IMR-90 (cell line): ENCODE measurements around the gene ZSWIM3. TPM values are rescaled to one million over a fixed set of nuclear protein-coding genes. Genes with fewer than 3 reads are reported as not detected.

Experiments used
- ATAC-seq: fragments of 200-7000 bp; cut with Tn5 transposase; 2 replicates; pipeline ENCODE4 v1.9.1; 2020; ENCODE audit warnings: low read depth, mild to moderate bottlenecking, moderate library complexity
- BruUV-seq: library from RNA; stranded (reverse); fragments of 400-500 nt; replicated peaks from 2 replicates; lab custom pipeline; 2021; lab: Mats Ljungman, UMichigan
- CTCF ChIA-PET: fragments of 300-600 bp; formaldehyde crosslinking; extraction: SDS; loops from one replicate; lab custom pipeline; 2021; ENCODE audit warnings: antibody characterized with exemption; lab: Yijun Ruan, JAX
- POLR2A ChIA-PET: fragments of 300-600 bp; sonication (Branson Sonifier 250); formaldehyde crosslinking; loops from one replicate; lab custom pipeline; 2022; ENCODE audit warnings: antibody characterized with exemption; ENCODE audit not compliant: unreplicated experiment; lab: Charles Lee
- DNase-seq: peaks from one replicate; pipeline ENCODE4 v3.0.0; 2013
- H2AFZ ChIP-seq: replicated peaks from 2 replicates; pipeline ENCODE3; 2013; ENCODE audit warnings: low read length, mild to moderate bottlenecking; ENCODE audit not compliant: poor library complexity
- H2AK5ac ChIP-seq: 2 replicates; pipeline ENCODE4 v1.6.1; 2013; ENCODE audit warnings: low read depth, low read length, inconsistent platforms
- H2AK9ac ChIP-seq: replicated peaks from 2 replicates; pipeline ENCODE3; 2013; ENCODE audit warnings: mild to moderate bottlenecking, low read depth, low read length, moderate library complexity; ENCODE audit not compliant: poor library complexity
- H2BK120ac ChIP-seq: 2 replicates; pipeline ENCODE4 v1.6.1; 2013; ENCODE audit warnings: low read depth, low read length, inconsistent platforms
- H2BK15ac ChIP-seq: 3 replicates; pipeline ENCODE4 v1.6.1; 2013; ENCODE audit warnings: low read depth, low read length, inconsistent platforms
- H2BK20ac ChIP-seq: 2 replicates; pipeline ENCODE4 v1.6.1; 2013; ENCODE audit warnings: low read depth, mild to moderate bottlenecking, inconsistent platforms, low read length, moderate library complexity
- H2BK5ac ChIP-seq: 2 replicates; pipeline ENCODE4 v1.6.1; 2013; ENCODE audit warnings: mild to moderate bottlenecking, low read depth, low read length, inconsistent platforms; ENCODE audit not compliant: poor library complexity, severe bottlenecking
- H3K14ac ChIP-seq: replicated peaks from 2 replicates; pipeline ENCODE4 v1.6.1; 2013; ENCODE audit warnings: low read depth, low read length, inconsistent platforms
- H3K18ac ChIP-seq: 2 replicates; pipeline ENCODE4 v1.6.1; 2013; ENCODE audit warnings: low read depth, low read length, control low read depth
- H3K23ac ChIP-seq: 2 replicates; pipeline ENCODE4 v1.6.1; 2013; ENCODE audit warnings: low read depth, low read length, inconsistent platforms
- H3K27ac ChIP-seq: 2 replicates; pipeline ENCODE4 v1.5.1; 2013; ENCODE audit warnings: mild to moderate bottlenecking, control low read depth, low read length; ENCODE audit not compliant: insufficient read depth
- H3K27me3 ChIP-seq: 2 replicates; pipeline ENCODE4 v1.6.1; 2013; ENCODE audit warnings: low read length; ENCODE audit not compliant: control insufficient read depth, insufficient read depth
- H3K36me3 ChIP-seq: 2 replicates; pipeline ENCODE4 v1.6.1; 2013; ENCODE audit warnings: low read length, mixed read lengths; ENCODE audit not compliant: control insufficient read depth, insufficient read depth
- H3K4ac ChIP-seq: 2 replicates; pipeline ENCODE4 v1.6.1; 2013; ENCODE audit warnings: low read depth, low read length, inconsistent platforms
- H3K4me1 ChIP-seq: 2 replicates; pipeline ENCODE4 v1.6.1; 2013; ENCODE audit warnings: low read length, mixed read lengths; ENCODE audit not compliant: control insufficient read depth, insufficient read depth
- H3K4me2 ChIP-seq: 2 replicates; pipeline ENCODE4 v1.6.1; 2013; ENCODE audit warnings: low read depth, mild to moderate bottlenecking, control low read depth, low read length, moderate library complexity
- H3K4me3 ChIP-seq: 2 replicates; pipeline ENCODE4 v1.5.1; 2013; ENCODE audit warnings: low read depth, mild to moderate bottlenecking, control low read depth, low read length, moderate library complexity; ENCODE audit not compliant: insufficient read depth
- H3K56ac ChIP-seq: 2 replicates; pipeline ENCODE4 v1.6.1; 2013; ENCODE audit warnings: low read length, inconsistent platforms; ENCODE audit not compliant: insufficient read depth; ENCODE audit errors: extremely low read depth
- H3K79me1 ChIP-seq, 2 experiments: 2 replicates each; pipeline ENCODE4 v1.6.1; 2013; ENCODE audit warnings: low read length in 2 of 2, inconsistent platforms in 1 of 2, low read depth in 1 of 2
- H3K9ac ChIP-seq: 2 replicates; pipeline ENCODE4 v1.6.1; 2013; ENCODE audit warnings: low read depth, low read length, control low read depth
- H3K9me1 ChIP-seq: 2 replicates; pipeline ENCODE4 v1.6.1; 2013; ENCODE audit warnings: low read length, inconsistent platforms; ENCODE audit not compliant: insufficient read depth
- H3K9me3 ChIP-seq: 2 replicates; pipeline ENCODE4 v1.6.1; 2013; ENCODE audit warnings: low read length; ENCODE audit not compliant: control insufficient read depth, insufficient read depth
- H4K20me1 ChIP-seq: 2 replicates; pipeline ENCODE4 v1.6.1; 2013; ENCODE audit warnings: low read length, inconsistent platforms; ENCODE audit not compliant: insufficient read depth
- H4K5ac ChIP-seq: 2 replicates; pipeline ENCODE4 v1.6.1; 2013; ENCODE audit warnings: mild to moderate bottlenecking, low read depth, low read length, control low read depth
- H4K8ac ChIP-seq, 2 experiments: 2 replicates each; pipeline ENCODE4 v1.6.1; 2013; ENCODE audit warnings: low read depth in 2 of 2, low read length in 2 of 2, control low read depth in 1 of 2, inconsistent platforms in 1 of 2
- H4K91ac ChIP-seq: 2 replicates; pipeline ENCODE4 v1.6.1; 2013; ENCODE audit warnings: low read depth, low read length, inconsistent platforms; ENCODE audit not compliant: insufficient read depth
- BHLHE40 ChIP-seq: fragments of 150-350 bp; IDR thresholded peaks from 2 replicates; pipeline ENCODE4 v1.6.1; 2016; ENCODE audit warnings: mild to moderate bottlenecking, low read depth, low read length
- CEBPB ChIP-seq: IDR thresholded peaks from 2 replicates; pipeline ENCODE4 v1.6.1; 2012; ENCODE audit warnings: low read depth, low read length, improper control_type of control experiment
- CHD1 ChIP-seq: IDR thresholded peaks from 2 replicates; pipeline ENCODE4 v1.6.1; 2012; ENCODE audit warnings: low read depth, low read length, improper control_type of control experiment
- CTCF ChIP-seq: conservative IDR thresholded peaks from 2 replicates; pipeline ENCODE4 v1.5.1; 2012; ENCODE audit warnings: mild to moderate bottlenecking, low read depth, low read length, improper control_type of control experiment
- MAFK ChIP-seq: IDR thresholded peaks from 2 replicates; pipeline ENCODE4 v1.6.1; 2012; ENCODE audit warnings: low read depth, low read length, improper control_type of control experiment
- MAZ ChIP-seq: IDR thresholded peaks from 2 replicates; pipeline ENCODE4 v1.6.1; 2012; ENCODE audit warnings: low read depth, mild to moderate bottlenecking, low read length, improper control_type of control experiment, moderate library complexity, borderline replicate concordance
- MXI1 ChIP-seq: IDR thresholded peaks from 2 replicates; pipeline ENCODE4 v1.6.1; 2012; ENCODE audit warnings: low read depth, mild to moderate bottlenecking, low read length, moderate library complexity, borderline replicate concordance
- NFE2L2 ChIP-seq: fragments of 150-350 bp; IDR thresholded peaks from 2 replicates; pipeline ENCODE4 v1.6.1; 2016; ENCODE audit warnings: low read depth, mild to moderate bottlenecking, low read length
- RCOR1 ChIP-seq: IDR thresholded peaks from 2 replicates; pipeline ENCODE4 v1.6.1; 2012; ENCODE audit warnings: mild to moderate bottlenecking, low read length, improper control_type of control experiment; ENCODE audit not compliant: insufficient replicate concordance
- RFX5 ChIP-seq: IDR thresholded peaks from 2 replicates; pipeline ENCODE4 v1.8.0; 2012; ENCODE audit warnings: low read depth, mild to moderate bottlenecking, low read length, moderate library complexity
- SMC3 ChIP-seq: fragments of 150-350 bp; IDR thresholded peaks from 2 replicates; pipeline ENCODE4 v1.6.1; 2016; ENCODE audit warnings: low read depth, mild to moderate bottlenecking, antibody characterized with exemption, low read length, moderate library complexity
- WGBS, 2 experiments: methylation state at CpG; one replicate each; pipeline versions ENCODE4 v1.1.5 to v1.1.7; 2013; ENCODE audit warnings: missing lambda C conversion rate in 2 of 2; ENCODE audit not compliant: insufficient read length in 1 of 2; ENCODE audit errors: extremely low coverage in 2 of 2; 5-methylcytosine and 5-hydroxymethylcytosine counted together
- dilution Hi-C: fragments of 300-500 bp; cut with HindIII; formaldehyde crosslinking; loops from one replicate; pipeline ENCODE4 v1.14.3; 2018; ENCODE audit warnings: low sequenced_read_pairs; ENCODE audit not compliant: unreplicated experiment
- in situ Hi-C: fragments of 300-500 bp; cut with MboI; formaldehyde crosslinking; loops from 3 replicates; pipeline ENCODE4 v1.14.3; 2019; ENCODE audit warnings: low sequenced_read_pairs, inconsistent platforms, mixed read lengths
- intact Hi-C: fragments of 100-400 bp; cut with micrococcal nuclease; formaldehyde crosslinking; loops from 2 replicates; pipeline ENCODE4 v1.10.0; 2022
- polyA plus RNA-seq, 3 experiments: library from polyadenylated mRNA; depleted of rRNA; stranded (reverse); fragments of >200 nt; gene quantifications; 2 replicates each; pipeline ENCODE4 v1.2.3, GENCODE V29; 2012; ENCODE audit warnings: low replicate concordance in 1 of 3
- total RNA-seq: library from RNA; depleted of rRNA; stranded (reverse); fragments of >200 nt; gene quantifications from 2 replicates; pipeline ENCODE4 v1.2.3, GENCODE V29; 2012
- TF ChIP-seq, protein P1 (sequence below): fragments of 150-350 bp; IDR thresholded peaks from 2 replicates; pipeline ENCODE4 v1.6.1; 2017; ENCODE audit warnings: mild to moderate bottlenecking, antibody characterized with exemption, low read length, low read depth

The ZSWIM3 gene
- total and polyA plus RNA-seq, 2 of the 4 experiments (the other 2 are of a cell fraction): 3.3 to 8.6 TPM

- DNase-seq (no peak), ATAC-seq (no peak)
- intact Hi-C loops: no loop called here
- H3K56ac ChIP-seq: no peak overlapping the region
- H3K4me3 ChIP-seq: no peak overlapping the region
- H2AK9ac ChIP-seq: no peak overlapping the region
- dilution Hi-C loops: no loop called here
- no peak for TF ChIP-seq RCOR1
- TF ChIP-seq BHLHE40: no peak
- no peak for TF ChIP-seq SMC3
- TF ChIP-seq MXI1: no peak
- TF ChIP-seq CHD1: no peak
- no peak for TF ChIP-seq CEBPB
- TF ChIP-seq CTCF: no peak
- no peak for TF ChIP-seq RFX5
- no peak for TF ChIP-seq MAZ
- TF ChIP-seq NFE2L2: no peak
- TF ChIP-seq, protein P1, sequence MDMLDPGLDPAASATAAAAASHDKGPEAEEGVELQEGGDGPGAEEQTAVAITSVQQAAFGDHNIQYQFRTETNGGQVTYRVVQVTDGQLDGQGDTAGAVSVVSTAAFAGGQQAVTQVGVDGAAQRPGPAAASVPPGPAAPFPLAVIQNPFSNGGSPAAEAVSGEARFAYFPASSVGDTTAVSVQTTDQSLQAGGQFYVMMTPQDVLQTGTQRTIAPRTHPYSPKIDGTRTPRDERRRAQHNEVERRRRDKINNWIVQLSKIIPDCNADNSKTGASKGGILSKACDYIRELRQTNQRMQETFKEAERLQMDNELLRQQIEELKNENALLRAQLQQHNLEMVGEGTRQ: no peak
- TF ChIP-seq MAFK: no peak
- WGBS, 2 experiments: no CpG with 5 or more reads among the region's 8 CpGs
- no peak overlapping the region for H3K18ac ChIP-seq
- peaks cover 10 to 41% of the 10 kb centered on the region in 2 experiments for H3K79me1 ChIP-seq
- ChIA-PET CTCF (no interaction called here), POLR2A (no interaction called here)
- no peak overlapping the region for H3K27ac ChIP-seq
- no peak overlapping the region for H3K23ac ChIP-seq
- H2BK120ac ChIP-seq: no peak overlapping the region
- H3K4me2 ChIP-seq: no peak overlapping the region
- in situ Hi-C loops: no loop called here
- no peak overlapping the region for H4K91ac ChIP-seq
- H3K9me1 ChIP-seq: peaks cover 11% of the 10 kb centered on the region; the same call in 1 of the 2 replicates
- peaks cover 38% of the 10 kb centered on the region for H3K36me3 ChIP-seq
- no peak overlapping the region for H3K4ac ChIP-seq
- no peak overlapping the region for H3K9ac ChIP-seq
- BruUV-seq: no TSS peak
- H3K14ac ChIP-seq: no peak overlapping the region
- H2BK5ac ChIP-seq: no peak overlapping the region
- H2AK5ac ChIP-seq: no peak overlapping the region
- no peaks in the 10 kb centered on the region for H3K9me3 ChIP-seq
- H4K8ac ChIP-seq: no peak overlapping the region
- no peaks in the 10 kb centered on the region for H3K27me3 ChIP-seq
- H4K5ac ChIP-seq: no peak overlapping the region
- peaks cover 5% of the 10 kb centered on the region; the same call in 1 of the 2 replicates for H4K20me1 ChIP-seq
- H2AFZ ChIP-seq: no peak overlapping the region
- H3K4me1 ChIP-seq: no peaks in the 10 kb centered on the region
- H2BK20ac ChIP-seq: no peak overlapping the region
- H2BK15ac ChIP-seq: no peak overlapping the region
These were observed 8.3 kb upstream of the ZSWIM3 start for GRCh38 chr20:45848969-45849582.
